GM10266 (cell line): ENCODE results near the gene RTKN.
"Not testable (repeated sequence)": the region's sequence is repeated elsewhere in the genome, so short reads cannot be mapped to it uniquely, and the experiment has no call there.

Source experiments
- DNase-seq: peaks from one replicate; pipeline ENCODE4 v3.0.0; 2012; ENCODE audit errors: extremely low spot score
- CTCF ChIP-seq: IDR thresholded peaks from 2 replicates; pipeline ENCODE4 v1.5.1; 2012; ENCODE audit warnings: mild to moderate bottlenecking, low read depth; ENCODE audit not compliant: control insufficient read depth, insufficient read depth; ENCODE audit errors: missing control alignments

The RTKN gene

GRCh38 chr2:74441690-74442482 lies at the start of gene RTKN:
Gene RTKN, minus strand, starts transcription at chr2:74441937. Its CDS starts 121 bp downstream, at chr2:74441816.
- peak; percentile 65 for DNase-seq
- TF ChIP-seq CTCF: no peak

- no peak for DNase-seq
- TF ChIP-seq CTCF: no peak
Measured at GRCh38 chr2:74489906-74490305, 48.2 kb upstream of the RTKN start.

- no peak for DNase-seq
- no peak for TF ChIP-seq CTCF
Measured at GRCh38 chr2:74488643-74489481, 47.1 kb upstream of the RTKN start.

- TF ChIP-seq CTCF: no peak
- DNase-seq: no peak
Measured at GRCh38 chr2:74486141-74486540, 44.4 kb upstream of the RTKN start.

- DNase-seq: not testable (repeated sequence)
Measured at GRCh38 chr2:74483675-74484164, 42.0 kb upstream of the RTKN start.

GRCh38 chr2:74482801-74483674 lies 41.3 kb upstream of the RTKN start, which contains the start of the genes CCDC142 and TTC31:
Gene CCDC142, minus strand, starts transcription at chr2:74482998. Its CDS starts 161 bp downstream, at chr2:74482837.
Gene TTC31, plus strand, starts transcription at chr2:74483081. Its CDS starts 15 bp downstream, at chr2:74483096.
- peak; percentile 96 for TF ChIP-seq CTCF
- DNase-seq: peak; percentile 93
